Stimulated activated CD4-positive, alpha-beta T cell treated with anti-CD3 and anti-CD28 coated beads, Interleukin-4, amount 100 ng/mL, for 1 hour (primary cell): ENCODE results near the gene TLR5.
A peak's percentile ranks its signal among the peaks of the same experiment; 100 is the strongest.

Source experiments
- DNase-seq: peaks from one replicate; pipeline ENCODE4 v3.0.0-alpha.2; 2020

Gene TLR5

GRCh38 chr1:223147873-223148272 is 4.8 kb upstream of the TLR5 start:
- DNase-seq, result no peak

- no peak for DNase-seq
These were observed 4.4 kb upstream of the TLR5 start for GRCh38 chr1:223147409-223147808.

DNA sequence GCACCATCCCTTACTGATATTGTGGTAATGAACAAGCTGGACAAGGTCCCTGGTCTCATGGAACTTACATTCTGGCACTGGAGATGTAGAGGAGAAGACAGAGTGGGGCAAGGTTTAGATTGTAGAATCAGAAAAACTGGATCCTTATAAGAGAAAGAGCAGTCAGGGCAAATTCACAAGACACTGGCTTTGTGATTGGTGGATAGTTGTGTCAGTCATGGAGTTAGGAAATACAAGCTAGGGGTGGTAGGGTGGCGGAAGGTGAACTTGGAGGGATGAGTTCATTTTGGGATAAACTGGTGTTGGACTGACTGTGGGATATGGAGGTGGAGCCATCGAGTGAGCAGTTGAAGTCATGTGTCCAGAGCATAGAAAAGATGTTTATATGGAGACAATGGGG is 3.7 kb upstream of the TLR5 start:
- DNase-seq, result no peak

- DNase-seq, result no peak
These were observed 1.9 kb upstream of the TLR5 start for GRCh38 chr1:223144914-223145313.

GRCh38 chr1:223144431-223144830 is 1.4 kb upstream of the TLR5 start:
- DNase-seq, result no peak

DNA sequence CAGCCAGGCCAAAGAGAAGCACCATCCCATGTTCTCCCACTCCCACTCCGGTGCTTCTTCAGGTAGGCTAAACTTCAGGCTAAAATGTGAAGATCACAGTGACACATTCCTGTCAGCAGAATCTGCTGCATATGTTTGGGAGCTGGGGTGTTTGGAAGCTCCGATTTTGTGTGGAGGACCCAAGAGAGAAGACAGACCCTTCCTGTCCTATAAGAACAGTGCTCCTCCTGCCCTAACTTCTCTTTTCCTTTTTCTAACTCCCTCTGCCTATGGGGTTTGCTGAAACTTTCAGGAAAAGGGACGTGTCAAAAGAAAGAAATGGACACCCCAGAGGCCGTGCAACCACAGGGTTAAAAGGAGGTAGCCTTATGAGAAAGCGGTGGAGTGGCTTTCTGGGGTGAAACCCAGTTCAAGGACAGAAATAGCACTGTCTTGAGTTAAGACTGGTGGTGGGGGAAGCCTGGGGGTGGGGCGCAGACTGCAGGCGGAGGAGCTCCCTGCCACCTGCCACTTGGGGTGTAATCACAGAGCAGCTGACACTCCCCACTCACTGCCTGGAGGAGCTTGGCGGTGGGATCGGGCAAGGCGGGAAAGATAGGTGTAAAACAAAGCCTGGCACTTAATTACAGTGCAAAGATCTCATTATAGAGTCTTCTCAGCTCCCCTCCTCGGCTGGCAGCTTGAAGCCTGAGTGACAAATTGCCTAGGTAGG is 645 bp upstream of the TLR5 start:
- DNase-seq, result peak; percentile 35

GRCh38 chr1:223142269-223142668 is 779 bp downstream of the TLR5 start:
- no peak for DNase-seq

DNA sequence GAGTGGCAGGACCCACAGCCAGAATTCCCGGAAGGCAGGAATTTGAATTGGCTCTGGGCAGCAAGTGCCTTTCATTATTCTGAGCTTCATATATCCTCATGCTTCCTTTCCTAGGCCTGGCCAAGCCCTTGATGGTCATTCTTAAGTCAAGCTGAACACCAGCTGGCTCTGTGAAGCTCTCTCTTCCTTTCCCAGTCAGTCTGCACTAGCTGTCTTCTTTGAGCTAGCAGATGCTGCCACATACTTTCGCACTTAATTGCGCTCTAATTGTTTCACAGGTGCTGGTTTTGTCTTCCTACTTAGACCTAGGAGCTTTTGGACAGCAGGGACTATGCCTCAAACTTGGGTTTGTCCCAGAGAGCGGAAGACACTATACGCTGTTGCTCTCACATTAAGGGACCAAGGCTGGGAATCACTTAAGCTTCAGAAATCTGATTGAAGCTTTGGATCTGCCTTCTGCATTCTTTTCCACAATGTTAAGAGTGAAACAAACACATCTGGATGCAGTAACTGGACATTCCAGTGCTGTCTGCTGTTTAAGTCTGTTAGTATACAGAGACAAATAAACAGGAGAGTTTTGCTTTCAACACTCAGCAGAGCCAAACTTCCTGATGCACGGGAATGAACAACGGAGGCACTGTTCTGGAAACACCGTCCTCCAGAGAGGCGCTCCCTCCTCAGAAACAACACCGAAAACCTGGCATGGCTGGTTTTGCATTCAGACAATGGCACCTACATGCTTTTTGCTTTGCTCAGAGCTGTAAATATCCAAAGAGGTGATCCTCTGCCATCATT is 2.2 kb downstream of the TLR5 start:
- no peak for DNase-seq

- no peak for DNase-seq
These were observed 5.5 kb downstream of the TLR5 start for GRCh38 chr1:223137455-223138085.

DNA sequence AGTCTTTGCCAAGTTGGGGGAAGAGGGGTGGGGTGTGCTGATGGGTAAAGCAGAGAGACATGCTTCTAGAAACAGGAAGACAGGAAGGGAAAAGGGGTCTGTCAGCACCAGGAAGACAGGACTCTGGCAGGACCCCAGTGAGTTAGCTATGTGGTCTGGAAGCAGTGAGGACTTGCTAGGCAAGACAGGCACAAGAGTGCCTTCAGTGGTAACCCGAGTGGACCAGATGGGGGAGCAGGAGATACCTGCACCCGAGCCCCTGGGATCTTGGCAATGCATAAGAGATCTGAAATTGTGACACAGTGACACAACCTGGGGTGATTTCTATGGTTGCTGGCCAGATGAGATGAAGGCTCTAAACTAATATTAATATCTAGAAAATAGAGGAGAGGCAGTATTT is 7.0 kb downstream of the TLR5 start:
- no peak for DNase-seq

DNA sequence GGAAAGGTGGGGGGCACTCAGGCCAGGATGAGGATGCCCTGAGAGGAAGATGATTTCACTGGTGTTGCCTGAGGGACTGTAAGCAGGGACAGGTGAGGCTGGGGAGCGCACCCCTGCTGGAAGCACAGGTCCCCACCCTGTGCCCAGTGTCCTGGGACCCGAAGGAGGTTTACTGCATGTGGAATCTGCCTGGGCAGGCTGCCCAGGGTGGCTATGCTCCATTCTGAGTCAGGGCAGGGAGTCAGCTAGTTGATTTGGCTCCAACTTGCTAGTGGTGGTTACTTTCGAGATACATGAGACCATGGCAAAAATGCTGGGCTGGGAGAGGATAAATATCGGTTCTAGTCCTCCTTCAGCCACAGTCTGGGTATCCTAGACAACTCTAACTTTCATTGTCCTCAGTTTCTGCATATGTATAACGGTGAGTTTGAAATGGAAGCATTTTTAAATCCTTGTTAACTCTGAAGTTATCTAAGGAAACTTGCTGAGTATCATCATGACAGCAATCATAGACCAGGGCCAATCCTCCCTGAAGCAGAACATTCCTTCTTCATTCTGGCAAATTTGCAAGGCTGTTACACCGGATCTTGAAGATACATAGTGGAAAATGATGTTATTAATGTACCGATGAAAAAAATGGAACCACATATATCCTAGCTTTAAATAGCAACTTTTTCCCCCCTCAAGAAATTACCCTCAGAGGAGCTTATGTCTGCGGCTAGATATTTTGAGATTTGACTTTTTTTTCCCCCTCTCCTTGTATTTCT is 7.7 kb downstream of the TLR5 start:
- DNase-seq, result no peak

DNA sequence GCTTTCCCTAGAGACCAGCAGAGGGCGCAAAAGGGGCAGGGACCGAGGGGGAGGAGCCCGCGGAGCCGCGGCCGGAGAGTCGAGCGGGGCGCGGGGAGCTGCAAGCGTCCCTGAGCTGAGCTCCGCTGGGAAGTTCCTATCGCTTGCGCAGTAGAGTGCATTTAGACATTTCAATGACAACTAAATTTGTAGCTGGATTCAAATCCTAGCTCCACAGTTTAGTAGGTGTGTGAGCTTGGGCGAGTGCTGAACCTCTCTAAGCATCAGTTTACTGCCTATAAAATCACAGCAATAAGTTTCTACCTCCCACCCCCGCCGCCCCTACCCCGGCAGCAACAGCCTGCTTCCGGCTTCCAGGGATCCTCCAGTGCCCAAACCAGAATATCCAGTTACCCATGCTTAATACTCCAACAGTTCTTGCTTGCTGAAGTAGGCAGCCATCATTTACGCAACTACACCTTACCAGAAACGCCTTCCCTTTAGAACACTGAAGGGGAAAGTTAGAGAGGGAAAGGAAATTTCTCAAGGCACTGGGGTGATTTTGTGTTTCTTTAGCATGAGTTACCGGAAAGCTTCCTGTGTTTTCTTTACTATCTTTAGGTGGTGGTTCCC is 9.1 kb downstream of the TLR5 start:
- DNase-seq, result peak; percentile 77

- no peak for DNase-seq
These were observed 9.7 kb downstream of the TLR5 start for GRCh38 chr1:223133306-223133823.

- peak; percentile 73 for DNase-seq
These were observed 13.7 kb downstream of the TLR5 start for GRCh38 chr1:223129229-223129901.

DNA sequence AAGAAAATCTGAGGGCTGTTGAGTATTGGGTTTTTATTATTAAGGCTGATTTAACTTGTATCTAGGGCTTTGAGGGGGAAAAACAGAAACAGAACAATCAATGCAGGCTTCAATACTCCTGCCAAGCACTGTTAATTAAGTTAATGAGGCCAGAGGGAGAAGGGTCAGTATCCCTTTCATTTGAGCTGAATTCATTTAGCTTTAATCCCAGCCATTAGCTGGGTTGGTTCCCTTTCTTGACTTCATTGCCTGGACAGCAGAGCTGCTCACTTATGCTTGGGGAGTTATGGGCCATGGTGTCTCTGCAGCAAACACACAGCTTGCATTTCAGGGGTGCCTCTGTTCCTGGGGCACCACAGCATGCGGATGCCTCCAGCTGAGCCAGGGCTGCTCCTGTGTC is 16.3 kb downstream of the TLR5 start:
- no peak for DNase-seq

DNA sequence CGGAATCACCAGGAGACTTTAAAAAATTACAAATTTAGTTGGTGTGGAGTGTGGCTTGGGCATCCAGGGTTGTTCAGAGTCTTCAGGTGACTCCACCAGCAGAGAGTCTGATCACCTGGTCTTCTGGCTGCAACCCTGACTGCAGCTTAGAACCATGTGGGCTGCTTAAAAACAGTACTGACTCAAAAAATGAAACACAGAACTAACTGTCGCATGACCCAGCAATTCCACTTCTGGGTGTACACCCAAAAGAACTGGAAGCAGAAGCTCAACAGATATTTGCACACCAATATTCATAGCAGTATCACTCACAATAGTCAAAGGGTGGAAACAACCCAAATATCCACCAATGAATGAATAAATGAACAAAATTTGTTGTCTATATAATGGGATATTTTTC is 17.3 kb downstream of the TLR5 start:
- DNase-seq, result no peak

DNA sequence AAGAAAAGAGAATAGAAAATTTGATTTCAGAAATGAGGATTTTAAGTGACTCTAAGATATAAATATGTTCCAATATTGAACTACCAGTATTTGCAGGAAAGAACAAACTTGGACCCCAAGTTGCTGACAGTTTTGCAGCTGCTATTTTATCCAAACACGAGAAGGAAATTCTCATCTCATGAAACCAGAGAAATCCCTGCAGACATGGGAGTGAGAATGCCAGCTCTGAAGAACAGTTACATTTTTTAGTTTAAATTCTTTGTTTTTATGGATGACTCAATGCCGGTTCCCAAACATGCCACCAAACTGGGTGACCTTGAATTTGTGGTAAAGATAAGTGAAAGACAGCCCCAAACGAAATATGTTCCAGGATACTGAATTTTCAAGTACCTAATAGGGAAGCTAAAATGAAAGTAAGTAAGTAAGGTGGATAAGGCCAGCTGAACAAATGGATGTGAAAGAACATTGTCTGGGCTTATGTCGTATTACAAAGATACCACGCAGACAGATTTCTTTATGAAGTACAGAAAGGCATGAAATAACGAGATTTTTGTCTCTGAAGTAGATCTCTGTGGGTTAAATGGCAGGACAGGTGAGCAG is 19.9 kb downstream of the TLR5 start:
- DNase-seq, result no peak

DNA sequence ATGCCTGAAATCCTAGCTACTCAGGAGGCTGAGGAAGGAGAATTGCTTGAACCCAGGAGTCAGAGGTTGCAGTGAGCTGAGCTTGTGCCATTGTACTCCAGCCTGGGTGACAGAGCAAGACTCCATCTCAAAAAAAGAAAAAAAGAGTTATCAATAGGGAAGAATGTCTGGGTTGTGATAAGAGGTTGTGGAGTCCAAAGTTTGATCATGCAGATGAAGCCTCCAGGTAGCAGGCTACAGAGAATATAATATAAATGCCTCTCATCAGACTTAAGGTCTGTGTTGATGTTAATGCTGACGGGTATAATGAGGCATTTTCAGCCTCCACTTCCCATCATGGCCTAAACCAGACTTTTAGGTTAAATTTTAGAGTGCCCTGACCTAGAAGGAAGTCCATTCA is 24.6 kb downstream of the TLR5 start:
- DNase-seq, result no peak

GRCh38 chr1:223116950-223117349 is 26.1 kb downstream of the TLR5 start:
- DNase-seq, result no peak

DNA sequence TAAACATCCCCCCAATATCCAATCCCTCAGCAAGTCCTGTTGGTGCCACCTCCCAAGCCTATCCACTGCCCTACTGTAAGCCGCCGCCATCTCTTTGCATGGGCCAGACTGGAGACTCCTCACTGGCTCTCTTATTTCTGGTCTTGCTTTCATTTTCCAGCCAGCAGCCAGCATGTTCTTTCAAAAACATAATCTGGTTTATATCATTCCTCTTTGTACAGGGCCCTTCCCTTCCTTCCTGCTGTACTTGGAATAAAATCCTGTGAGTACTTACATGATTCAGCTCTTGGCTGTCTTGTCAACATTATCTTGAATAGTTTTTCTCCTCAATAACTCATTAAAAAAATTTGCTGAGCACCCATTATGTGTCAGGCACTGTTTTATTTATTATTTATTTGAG is 28.2 kb downstream of the TLR5 start:
- DNase-seq, result no peak

GRCh38 chr1:223110952-223111351 is 32.1 kb downstream of the TLR5 start:
- no peak for DNase-seq

DNA sequence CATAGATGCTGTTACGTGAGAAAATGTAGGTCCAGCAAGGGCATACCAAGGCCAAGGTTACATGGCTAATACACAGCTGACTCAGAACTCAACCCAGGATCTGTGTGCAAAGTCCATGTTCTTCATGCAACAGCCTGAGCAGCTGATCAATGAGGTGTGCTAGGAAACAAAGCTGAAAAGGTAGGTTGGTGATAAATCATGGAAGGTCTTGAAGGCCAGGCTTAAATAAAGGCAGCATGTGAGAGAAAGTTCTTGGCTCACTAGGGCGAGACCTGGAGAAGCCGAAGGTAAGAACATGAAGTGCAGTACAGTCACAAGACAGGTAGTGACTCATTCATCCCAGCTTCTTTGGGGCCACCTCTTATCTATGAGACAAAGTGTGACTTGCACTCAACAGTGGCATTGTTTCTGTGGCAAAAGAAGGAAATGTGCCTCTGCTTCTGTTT is 33.4 kb downstream of the TLR5 start:
- DNase-seq, result no peak
